PFSK-1 (cell line): ENCODE measurements around the gene WRAP73.

Source experiments
- FOXP2 ChIP-seq: optimal IDR thresholded peaks from 2 replicates; pipeline ENCODE3; 2011; ENCODE audit warnings: borderline replicate concordance, control low read depth, inconsistent platforms; ENCODE audit not compliant: insufficient read depth; ENCODE audit errors: extremely low read length, extremely low read depth
- POLR2AphosphoS5 ChIP-seq: IDR thresholded peaks from 2 replicates; pipeline ENCODE4 v1.6.1; 2012; ENCODE audit warnings: low read depth, mild to moderate bottlenecking, control low read depth, low read length, moderate library complexity
- SIN3A ChIP-seq: IDR thresholded peaks from 2 replicates; pipeline ENCODE4 v1.6.1; 2012; ENCODE audit warnings: mild to moderate bottlenecking, low read length, moderate library complexity, borderline replicate concordance; ENCODE audit not compliant: insufficient read depth
- TAF1 ChIP-seq: IDR thresholded peaks from 2 replicates; pipeline ENCODE4 v1.6.1; 2012; ENCODE audit warnings: low read length, control low read depth, borderline replicate concordance; ENCODE audit not compliant: insufficient read depth
- TF ChIP-seq, protein P1 (sequence below), 2 experiments: IDR thresholded peaks; 2 replicates each; pipeline versions ENCODE4 v1.6.1 to v1.8.0; 2011 to 2012; ENCODE audit warnings: low read depth in 2 of 2, low read length in 2 of 2, control low read depth in 1 of 2, inconsistent platforms in 1 of 2, mild to moderate bottlenecking in 1 of 2, moderate library complexity in 1 of 2; ENCODE audit not compliant: insufficient read depth in 1 of 2

The WRAP73 gene

DNA sequence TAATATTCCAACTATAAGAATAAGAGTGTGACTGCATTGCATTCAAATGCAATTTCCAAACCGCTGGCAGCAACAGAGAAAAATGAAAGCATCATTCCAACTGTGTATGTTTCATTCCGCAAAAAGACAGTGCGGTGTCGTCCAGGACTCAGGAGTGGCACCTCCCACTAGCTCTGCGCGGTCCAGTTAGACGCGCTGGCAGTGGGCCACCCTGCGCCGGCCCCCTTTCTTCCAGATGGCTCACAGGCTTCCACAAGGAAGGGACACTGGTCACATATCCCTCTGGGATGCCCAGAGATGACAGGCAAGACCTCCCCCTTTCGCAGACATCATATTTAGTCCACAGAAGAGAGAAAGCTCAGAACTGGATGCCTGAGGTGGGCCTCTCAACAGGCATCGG, 11.9 kb downstream of the WRAP73 start:
- no peak for TF ChIP-seq TAF1
- TF ChIP-seq, protein P1, sequence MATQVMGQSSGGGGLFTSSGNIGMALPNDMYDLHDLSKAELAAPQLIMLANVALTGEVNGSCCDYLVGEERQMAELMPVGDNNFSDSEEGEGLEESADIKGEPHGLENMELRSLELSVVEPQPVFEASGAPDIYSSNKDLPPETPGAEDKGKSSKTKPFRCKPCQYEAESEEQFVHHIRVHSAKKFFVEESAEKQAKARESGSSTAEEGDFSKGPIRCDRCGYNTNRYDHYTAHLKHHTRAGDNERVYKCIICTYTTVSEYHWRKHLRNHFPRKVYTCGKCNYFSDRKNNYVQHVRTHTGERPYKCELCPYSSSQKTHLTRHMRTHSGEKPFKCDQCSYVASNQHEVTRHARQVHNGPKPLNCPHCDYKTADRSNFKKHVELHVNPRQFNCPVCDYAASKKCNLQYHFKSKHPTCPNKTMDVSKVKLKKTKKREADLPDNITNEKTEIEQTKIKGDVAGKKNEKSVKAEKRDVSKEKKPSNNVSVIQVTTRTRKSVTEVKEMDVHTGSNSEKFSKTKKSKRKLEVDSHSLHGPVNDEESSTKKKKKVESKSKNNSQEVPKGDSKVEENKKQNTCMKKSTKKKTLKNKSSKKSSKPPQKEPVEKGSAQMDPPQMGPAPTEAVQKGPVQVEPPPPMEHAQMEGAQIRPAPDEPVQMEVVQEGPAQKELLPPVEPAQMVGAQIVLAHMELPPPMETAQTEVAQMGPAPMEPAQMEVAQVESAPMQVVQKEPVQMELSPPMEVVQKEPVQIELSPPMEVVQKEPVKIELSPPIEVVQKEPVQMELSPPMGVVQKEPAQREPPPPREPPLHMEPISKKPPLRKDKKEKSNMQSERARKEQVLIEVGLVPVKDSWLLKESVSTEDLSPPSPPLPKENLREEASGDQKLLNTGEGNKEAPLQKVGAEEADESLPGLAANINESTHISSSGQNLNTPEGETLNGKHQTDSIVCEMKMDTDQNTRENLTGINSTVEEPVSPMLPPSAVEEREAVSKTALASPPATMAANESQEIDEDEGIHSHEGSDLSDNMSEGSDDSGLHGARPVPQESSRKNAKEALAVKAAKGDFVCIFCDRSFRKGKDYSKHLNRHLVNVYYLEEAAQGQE (IDR thresholded peaks at IDR 0.05; ENCODE audit: insufficient read depth in 1 of 2, low read depth in 2 of 2, low read length in 2 of 2): no peak

- TF ChIP-seq TAF1: no peak
- TF ChIP-seq POLR2AphosphoS5: no peak
- TF ChIP-seq SIN3A: no peak
- TF ChIP-seq FOXP2: no peak
- TF ChIP-seq, protein P1 (IDR thresholded peaks at IDR 0.05; ENCODE audit: insufficient read depth in 1 of 2, low read depth in 2 of 2, low read length in 2 of 2): no peak
Measured at GRCh38 chr1:3636531-3636930, 13.4 kb downstream of the WRAP73 start.

GRCh38 chr1:3636080-3636479, 13.8 kb downstream of the WRAP73 start:
- TF ChIP-seq, protein P1 (IDR thresholded peaks at IDR 0.05; ENCODE audit: insufficient read depth in 1 of 2, low read depth in 2 of 2, low read length in 2 of 2): no peak
- no peak for TF ChIP-seq POLR2AphosphoS5
- no peak for TF ChIP-seq SIN3A
- TF ChIP-seq FOXP2: no peak
- no peak for TF ChIP-seq TAF1

DNA sequence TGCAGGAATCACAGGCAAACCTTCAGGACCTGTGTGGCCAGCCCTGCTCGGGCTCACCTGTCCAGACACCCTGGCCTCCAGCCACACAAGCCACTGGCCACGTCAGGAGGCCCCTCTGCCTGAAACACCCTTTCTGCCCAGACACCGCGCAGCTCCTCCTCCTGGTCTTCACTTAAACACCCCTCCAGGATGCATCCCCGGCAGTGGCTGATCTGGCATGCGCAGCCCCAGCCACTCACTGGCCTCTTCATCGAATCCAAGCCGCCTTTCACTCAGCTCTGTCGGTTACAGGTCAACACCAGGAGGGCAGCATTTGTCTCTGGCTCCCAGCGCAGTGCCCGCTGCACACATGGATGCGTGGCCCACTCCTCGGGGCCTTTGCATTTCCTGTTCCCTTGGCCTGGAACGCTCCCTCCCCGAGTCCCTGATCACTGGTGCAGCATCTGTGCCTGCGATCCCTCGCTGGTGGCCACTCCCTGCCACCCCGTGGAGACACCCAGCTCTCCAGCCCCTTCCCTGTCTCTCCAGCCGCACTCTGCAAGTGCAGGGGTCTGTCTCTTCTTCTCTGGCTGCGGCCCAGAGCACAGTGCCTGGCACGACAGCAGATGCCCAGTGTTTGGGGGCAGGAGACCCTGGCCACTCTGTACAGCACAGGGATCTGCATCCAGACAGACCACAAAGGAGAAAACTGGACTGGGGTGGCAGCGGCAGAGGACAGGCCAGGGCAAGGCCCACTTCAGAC, 15.7 kb downstream of the WRAP73 start:
- TF ChIP-seq POLR2AphosphoS5 (no peak), FOXP2 (no peak), SIN3A (no peak), TAF1 (no peak)
- TF ChIP-seq, protein P1 (IDR thresholded peaks at IDR 0.05; ENCODE audit: insufficient read depth in 1 of 2, low read depth in 2 of 2, low read length in 2 of 2): no peak
